Esophagus squamous epithelium (tissue), 4 donors: ENCODE data around the gene ODF4.

ENCODE experiments used
- CTCF ChIP-seq, 6 experiments: fragments of 450-650 bp in 4 of 6; fragments of 200-600 bp in 2 of 6; sonication (generic) in 2 of 6; IDR thresholded peaks; one replicate each; pipeline ENCODE4 v1.5.1; 2016 to 2019; ENCODE audit warnings: antibody characterized with exemption in 6 of 6, mild to moderate bottlenecking in 4 of 6, moderate library complexity in 4 of 6
- POLR2A ChIP-seq, 4 donors: fragments of 450-650 bp; IDR thresholded peaks; one replicate each; pipeline ENCODE4 v1.6.1; 2017; ENCODE audit warnings: antibody characterized with exemption in 4 of 4, mild to moderate bottlenecking in 4 of 4, moderate library complexity in 3 of 4

- TF ChIP-seq CTCF (IDR thresholded peaks at IDR 0.05) (no peak), POLR2A (IDR thresholded peaks at IDR 0.05) (no peak)
Observed at GRCh38 chr17:8326511-8327302, 12.9 kb upstream of the ODF4 start.
